HL-60/S4 treated with retinoic acid at 250 ng/mL for 4 days and 3 days (cell line): ENCODE results near the gene RBM4B.
"Not testable (repeated sequence)": the region's sequence is repeated elsewhere in the genome, so short reads cannot be mapped to it uniquely, and the experiment has no call there.

Experiments used
- in situ Hi-C: fragments of 300-500 bp; cut with MboI; formaldehyde crosslinking; loops from 2 replicates; pipeline ENCODE4 v1.7.0; 2022; ENCODE audit warnings: low sequenced_read_pairs

RBM4B gene, protein sequence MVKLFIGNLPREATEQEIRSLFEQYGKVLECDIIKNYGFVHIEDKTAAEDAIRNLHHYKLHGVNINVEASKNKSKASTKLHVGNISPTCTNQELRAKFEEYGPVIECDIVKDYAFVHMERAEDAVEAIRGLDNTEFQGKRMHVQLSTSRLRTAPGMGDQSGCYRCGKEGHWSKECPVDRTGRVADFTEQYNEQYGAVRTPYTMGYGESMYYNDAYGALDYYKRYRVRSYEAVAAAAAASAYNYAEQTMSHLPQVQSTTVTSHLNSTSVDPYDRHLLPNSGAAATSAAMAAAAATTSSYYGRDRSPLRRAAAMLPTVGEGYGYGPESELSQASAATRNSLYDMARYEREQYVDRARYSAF

DNA sequence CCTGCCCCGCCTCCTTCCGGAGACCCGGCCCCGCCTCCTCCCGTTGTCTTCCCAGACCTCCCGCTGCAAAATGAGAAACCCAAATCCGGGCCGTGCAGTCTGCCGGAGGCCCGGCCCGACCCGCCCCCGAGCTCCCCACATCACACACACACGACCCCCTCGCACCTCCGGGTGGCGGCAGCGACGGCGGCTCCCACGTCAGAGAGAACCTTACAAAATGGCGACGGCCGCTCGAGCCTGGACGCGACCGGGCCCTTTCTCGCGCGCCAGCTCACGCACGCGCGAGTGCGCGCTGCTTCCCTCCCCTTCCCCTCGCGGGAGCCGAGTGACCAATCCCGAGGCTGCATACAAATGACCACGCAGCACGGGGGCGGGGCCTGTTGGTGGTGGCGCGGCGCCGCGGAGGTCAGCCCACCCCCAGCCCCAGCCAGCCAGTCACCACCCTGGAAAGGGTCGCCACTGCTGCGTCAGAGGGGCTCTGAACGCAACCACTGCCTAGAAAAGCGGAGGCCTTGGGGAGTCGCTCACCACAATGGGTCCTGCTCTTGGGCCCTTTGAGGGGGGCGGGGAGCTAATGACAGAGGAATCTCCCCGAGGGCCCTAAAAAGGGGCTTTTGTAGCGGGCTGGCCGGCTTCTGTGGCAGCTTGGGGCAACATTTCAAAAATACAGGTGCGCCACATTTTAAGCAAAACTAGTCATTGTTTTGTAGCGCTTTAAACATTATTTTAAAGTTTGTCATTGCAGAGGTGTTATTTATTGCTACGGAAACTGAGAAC, at the start of gene RBM4B:
RBM4B (minus strand) TSS at position 289 of the 777 bp plus-strand sequence. CDS start 808 bp downstream, outside the sequence.
- in situ Hi-C loops = loop anchor here (25.0 kb wide), 2 partner anchors 160 to 265 kb away; partner anchors contain the start of genes NPAS4 and RCE1

DNA sequence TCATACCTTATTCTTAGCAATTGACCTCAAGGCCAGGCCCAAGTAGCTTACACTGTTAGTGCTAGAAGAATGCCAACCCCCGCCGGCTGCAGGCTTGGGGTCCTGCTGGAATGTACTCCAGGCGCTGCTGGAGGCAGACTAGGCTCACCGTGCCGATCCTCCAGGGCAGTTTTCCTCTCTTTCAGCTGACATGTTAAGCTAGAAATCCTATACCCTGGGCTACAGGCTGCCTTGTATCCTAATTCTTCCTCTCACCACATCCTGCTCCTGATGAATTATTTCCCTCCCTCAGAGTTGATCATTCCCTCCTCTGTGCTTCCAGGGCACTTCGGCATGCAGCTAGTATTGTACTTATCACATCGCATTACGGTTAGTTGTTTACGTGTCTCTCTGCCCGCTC, 48.0 kb upstream of the RBM4B start:
- in situ Hi-C loops = no loop called here

DNA sequence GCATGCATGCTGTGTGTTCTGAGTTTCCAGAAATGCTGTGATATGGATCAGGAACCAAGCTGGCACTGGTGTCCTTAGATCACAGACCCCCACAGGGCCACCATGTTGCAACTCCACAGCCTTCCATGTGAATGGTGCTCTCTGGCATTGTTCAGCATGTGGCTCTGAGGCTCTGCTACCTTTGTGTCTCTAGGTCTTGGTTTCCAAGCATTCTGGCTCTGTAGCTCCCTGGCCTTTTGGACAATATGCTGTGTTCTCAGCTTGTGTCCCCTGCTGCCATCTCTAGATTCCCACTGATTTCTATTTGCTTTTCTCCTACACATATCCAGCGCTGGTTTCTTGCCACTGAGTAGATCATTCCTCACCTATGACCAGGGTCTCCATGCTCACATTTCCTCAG, 47.4 kb upstream of the RBM4B start:
- in situ Hi-C loops = no loop called here

DNA sequence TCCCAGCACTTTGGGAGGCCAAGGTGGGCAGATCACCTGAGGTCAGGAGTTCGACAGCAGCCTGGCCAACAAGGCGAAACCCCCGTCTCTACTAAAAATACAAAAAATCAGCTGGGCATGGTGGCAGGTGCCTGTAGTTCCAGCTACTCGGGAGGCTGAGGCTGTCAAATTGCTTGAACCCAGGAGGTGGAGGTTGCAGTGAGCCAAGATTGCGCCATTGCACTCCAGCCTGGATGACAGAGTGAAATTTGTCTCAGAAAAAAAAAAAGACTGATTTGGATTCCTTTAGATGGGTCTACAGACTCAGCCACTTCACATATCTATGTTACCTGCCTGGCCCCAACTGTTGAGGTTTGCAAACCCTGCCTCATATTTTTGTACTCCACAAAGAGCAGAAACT, 46.5 kb upstream of the RBM4B start:
- in situ Hi-C loops = not testable (repeated sequence)

DNA sequence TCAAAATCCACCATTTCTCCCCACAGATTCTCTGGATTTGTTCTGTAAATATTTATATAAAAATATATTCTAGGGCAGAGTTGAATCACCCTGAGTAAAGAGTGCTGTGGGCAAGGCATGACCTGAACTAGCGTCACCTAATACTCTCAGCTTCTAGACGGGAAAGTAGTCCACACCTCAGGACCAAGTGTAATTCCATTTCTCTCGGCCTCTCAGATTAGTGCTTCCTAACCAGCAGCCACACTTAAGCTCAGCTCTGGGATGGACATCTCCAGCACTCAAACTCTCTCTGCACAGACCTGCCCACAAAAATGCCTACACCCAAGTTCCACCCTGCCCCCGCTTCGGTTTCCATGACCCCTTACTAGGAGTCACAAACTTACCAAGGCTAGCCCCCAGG, 46.0 kb upstream of the RBM4B start:
- in situ Hi-C loops = no loop called here

DNA sequence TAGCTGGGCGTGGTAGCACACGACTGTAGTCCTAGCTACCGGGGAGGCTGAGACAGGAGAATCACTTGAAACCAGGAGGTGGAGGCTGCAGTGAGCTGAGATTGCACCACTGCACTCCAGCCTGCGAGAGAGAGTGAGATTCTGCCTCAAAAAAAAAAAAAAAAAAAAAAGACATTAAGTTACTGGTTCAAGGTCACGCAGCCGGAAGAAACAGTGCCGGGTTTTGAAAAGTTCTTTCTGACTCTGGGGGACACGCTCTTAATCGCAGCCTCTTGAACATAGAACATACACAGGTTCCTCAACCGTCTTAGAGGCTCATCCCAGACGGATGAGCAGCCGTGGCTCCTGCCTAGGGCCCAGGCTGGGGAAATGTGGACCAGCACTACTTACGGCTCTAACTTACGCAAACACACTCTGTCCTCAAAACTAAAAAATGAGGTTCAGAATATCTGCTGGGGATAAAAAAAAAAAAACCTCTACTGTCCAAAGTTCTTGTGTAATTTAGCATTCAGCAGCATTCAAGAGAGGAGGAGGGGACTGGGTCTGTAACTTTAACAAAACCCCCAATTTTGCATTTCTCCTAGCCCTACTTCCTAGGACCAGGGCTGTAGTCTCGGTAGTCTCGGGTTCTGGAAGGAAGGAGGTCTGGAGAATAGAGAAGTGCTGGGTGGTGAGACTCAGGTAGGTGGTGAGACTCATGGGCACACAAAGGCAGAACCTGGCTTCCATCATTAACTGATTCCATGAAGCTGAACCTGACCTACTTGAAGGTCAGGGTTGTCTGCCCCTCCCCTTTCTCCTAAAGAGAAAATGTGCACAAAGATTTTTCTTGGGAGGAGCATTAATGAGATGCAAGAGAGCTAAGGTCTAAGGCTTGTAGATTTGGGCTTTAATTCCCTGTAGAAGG, 45.3 kb upstream of the RBM4B start:
- in situ Hi-C loops = no loop called here

DNA sequence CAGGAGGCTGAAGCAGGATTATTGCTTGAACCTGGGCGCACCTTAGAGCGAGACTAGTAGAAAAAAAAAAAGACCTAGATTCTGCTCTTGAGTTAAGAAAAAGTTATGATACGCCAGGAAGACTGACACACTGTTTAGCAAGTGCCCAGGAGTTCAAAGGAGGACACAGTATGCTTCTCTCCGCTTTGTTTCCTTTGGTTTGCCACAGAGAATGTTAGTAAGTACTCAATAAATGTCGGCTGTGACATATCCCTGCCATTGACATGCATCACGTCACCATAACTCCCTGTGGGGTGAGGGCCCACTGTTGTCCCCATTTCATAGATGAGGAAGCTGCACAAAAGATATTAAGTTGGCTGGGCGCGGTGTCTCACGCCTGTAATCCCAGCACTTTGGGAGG, 44.3 kb upstream of the RBM4B start:
- in situ Hi-C loops = no loop called here

DNA sequence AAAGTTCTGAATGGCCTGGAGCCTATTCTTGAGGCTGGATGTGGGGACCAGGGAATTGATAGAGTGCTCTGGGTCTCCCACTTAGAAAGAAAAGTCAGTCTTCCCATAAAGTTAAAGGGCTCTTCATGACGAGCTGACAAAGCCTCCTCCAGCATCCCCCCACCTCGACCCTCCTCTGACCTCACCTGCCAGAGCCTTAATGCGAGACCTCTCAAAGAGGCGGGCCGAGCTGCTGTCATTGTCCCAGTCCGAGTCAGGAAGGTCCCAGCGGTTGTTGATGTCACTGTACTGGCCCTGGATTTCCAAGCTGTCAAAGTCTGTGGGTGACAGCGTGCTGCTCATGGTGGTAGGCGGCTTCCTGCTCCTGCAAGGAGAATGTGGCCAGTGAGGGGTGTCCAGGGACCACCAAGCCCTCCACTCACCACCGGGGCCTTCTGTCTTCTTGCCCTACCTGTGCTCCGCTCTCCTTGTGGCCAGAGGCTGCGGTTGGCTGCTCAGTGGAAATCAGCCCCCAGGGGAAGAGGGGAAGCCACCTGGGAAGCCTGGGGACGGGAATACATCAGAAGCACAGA, 43.3 kb upstream of the RBM4B start:
- in situ Hi-C loops = no loop called here

DNA sequence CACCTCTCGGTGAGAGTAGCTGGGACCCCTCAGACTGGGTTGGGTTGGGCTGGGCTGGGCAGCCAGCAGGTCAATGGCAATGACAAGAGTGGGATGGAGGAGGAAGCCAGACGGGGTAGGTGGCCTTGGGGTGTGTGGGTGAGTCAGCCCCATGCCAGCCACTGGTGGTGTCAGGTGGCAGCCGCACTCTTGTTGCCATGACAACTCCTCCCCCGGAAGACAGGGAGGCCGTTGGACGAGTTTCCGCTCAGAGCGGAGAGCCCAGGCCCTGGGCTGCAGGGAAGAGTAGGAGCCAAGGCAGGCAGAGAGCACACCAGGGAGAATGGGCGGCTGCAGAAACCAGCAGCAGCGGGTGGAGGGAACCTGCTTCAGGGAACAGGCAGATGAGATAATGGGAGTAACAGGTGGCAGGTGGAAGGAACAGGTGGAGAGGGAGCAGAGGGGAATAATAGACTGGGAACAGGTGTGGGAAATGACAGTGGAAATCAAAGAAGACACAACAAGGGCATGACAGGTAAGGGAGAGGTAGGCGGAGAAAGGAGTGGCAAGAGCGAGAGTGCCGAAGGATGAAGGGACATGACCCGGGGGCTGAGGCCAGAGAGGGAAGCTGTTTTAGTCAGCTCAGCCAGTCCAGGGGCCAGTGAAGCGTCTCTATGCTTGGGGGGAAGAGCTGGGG, 42.7 kb upstream of the RBM4B start:
- in situ Hi-C loops = no loop called here

DNA sequence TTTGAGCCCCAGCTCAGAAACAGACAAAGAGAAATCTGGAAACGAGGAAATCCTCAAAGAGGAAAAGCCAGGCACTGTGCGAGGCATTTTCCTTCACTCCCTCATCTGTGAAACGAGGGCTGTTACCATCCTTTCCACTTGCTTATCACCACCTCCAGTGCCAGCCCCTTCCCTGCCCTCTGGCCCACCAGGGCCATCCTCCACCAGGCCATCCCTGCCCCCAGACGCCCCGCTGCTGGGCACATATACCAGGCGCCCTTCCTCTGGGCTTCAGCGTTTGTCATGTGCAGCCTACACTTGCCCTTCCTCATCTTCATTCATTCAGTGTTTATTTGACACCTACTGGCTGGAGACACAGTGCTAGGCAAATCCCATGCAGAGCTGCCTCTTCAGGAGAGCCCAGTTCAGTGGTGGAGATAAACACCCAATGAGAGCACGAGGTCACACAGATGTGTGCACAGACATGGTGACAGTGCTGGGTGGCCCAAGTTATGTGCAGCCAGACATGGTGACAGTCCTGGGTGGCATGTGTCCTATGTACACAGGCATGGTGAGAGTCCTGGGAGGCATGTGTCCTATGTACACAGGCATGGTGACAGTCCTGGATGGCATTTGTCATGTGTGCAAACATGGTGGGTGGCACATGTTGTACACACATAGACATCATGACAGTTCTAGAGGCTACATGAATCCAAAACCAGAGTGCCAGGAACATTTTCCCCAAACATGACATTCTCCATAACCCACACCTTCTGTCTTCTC, 41.6 kb upstream of the RBM4B start:
- in situ Hi-C loops = no loop called here

DNA sequence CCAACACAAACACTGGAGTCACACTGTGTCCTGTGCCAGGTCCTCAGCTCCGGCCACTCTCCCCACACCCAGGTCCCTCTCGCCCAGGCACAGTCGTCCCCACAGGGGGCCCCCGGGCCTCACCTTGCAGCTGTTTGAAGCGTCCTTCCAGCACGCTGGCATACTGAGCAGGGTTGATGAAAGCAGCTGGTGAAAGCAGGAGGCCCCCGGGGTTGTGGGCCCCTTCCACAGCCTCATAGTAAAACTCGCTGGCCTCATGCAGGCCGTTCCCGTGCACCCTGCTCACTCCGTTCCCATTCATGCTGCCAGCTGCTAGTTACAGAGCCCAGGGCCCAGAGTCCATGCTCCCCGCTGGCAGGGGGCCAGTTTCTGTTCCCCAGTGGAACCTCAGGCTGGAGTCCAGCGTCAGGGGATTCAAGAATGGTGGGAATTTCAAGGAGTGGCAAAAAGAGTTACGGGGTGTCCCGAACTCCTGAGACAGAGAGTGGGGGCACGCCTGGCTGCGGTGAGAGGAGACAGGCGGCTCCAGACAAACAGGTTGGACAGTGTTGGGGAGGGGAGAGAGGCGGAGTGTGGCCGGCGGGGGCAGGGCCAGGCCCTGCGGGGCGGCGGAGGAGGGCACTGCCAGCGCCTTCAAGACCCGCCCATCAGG, 40.8 kb upstream of the RBM4B start:
- in situ Hi-C loops = no loop called here

DNA sequence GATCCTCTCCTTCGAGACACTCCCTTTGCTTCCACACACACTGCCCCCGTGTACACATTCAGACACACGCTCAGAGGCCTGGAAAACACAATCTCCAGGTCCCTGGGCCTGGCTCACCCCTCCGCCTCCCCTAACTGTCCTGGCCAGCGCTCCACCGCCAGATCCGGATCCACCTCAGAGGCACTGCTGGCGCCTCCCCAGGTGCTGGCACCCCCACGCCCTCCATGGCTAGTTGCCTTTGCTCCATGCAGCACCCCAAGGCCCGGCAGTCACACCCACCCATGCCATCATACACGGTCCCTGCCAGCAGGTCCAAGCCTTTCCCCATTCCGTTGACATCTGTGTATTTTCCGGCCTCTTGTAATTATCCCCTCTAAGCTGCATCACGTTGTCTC, 40.2 kb upstream of the RBM4B start:
- in situ Hi-C loops = no loop called here

DNA sequence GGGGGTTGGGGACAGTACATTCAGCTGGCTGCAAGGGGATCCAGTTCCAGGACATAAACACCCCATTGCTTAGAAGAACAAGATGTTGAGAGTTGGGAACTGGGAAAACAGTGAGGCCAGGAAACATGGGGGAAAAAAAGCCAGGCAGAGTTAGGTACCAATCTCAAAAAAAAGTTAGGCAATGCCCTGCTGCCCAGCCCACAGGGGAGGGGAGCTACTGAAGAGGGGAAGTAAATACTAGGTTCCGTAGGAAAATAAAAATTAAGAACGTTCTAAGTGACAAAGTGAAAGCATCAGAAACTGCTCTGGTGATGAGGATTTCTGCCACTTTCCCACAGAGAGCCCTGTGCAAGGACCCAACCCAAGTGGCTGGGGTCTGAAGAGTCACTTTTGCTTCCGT, 39.3 kb upstream of the RBM4B start:
- in situ Hi-C loops = no loop called here

DNA sequence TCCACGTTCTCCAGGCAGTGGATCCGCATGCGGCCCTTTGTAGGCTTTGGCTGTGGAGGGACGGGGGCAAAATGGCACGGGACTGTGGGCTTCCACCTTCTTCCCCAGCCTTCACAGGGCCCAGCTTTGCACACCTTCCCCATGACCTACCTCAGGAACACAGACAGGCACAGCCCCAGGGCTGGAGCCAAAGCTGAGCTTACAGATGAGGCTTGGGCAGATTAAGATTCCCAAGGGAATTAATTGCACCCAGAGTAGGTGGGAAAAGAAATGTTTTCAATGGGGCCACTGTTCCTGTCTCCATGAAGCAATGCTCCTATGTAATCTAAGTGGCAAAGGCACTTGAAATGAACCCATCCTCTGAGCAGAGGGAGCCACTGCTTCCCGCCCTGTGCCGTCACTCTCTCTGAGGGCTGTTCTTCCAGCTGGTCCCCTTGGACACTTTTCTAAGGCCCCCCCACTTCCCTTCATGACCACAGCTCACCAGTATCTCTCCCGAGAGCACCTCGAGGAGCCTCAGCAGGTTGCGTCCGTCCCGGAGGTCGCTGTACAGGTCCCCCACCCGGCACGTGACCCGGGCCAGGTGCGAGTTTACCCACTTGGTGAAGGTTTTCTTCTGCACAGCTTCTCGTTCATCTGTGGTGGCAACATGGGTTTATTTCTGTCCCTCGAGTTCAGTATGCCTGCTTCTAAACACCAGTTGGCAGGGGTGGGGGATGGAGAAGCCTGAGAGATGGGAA, 37.8 kb upstream of the RBM4B start:
- in situ Hi-C loops = no loop called here

DNA sequence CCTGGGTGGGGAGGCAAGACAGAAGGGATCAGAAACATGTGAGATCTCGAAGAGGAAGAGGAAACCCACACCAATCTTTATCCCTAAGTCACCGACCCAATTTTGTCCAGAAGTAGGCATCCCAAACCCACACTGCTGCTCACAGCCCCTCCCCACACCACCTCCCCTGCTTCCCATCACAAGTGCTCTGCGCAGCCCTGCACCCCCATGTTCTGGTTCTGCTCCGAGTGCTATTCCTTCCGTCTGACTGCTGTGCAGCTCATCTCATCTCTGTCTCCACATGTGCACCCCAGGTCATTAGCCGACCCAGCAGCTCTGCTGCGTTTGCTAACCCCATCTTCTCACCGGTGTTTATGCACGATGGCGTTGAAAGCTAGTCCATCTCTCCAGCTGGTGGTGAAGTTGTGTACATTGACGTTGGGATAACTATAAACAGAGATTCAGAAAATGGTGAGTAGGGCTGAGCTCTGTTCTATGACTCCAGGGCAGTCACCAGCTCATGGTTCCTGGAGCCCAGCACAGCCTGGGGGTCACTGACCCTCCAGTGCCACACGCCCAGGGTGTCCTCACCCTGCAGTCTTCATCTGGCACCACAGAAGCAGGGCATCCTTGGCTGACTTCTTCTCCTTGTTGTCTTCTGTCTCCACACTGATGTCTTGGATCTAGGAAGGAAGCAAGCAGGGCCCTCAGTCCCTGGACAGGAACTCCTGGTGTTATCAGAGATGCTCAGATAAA, 36.2 kb upstream of the RBM4B start:
- in situ Hi-C loops = no loop called here

DNA sequence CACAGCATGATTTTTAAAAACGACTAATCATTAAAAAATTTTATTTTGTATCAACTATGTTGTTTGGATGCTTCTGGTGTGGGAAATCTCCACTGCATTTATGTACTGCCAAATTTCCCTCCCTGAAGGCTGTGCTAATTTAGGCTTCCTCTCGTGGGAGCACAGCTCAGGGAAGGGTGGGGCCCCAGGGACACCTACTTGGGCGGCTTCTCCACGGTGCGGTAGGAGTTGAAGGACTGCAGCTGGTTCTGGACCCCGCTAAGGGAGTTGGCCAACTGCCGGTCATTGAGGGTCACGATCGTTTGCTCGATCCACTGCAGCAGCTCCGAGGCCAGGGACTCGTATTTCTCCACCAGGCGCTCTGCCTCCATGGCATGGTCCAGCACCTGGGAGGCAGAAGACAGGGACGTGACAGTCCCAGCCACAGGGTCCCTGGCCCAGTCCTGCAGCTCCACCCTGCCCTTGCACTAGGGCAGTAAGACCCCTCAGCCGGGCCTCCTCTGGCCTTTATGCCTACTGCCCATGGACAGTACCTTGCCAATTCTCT, 32.8 kb upstream of the RBM4B start:
- in situ Hi-C loops = no loop called here

DNA sequence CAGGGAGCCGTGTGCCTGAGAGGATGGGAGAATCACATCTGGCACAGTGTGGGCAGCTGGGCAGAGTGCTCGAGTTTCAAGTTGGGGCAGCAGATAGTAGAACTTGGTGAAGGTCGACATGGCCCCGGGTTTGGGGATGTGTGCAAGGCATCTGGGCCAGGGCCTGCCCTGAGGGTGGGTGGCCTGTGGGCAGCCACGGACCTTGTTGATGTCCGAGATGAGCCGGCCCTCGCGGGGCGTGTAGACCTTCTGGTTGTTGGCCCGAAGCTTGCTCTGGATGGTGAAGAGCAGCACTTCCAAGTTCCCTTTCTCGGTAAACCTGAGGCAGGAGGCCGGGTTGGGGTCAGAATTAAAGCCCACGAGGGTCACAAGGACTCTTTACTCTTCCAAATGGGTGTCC, 31.0 kb upstream of the RBM4B start:
- in situ Hi-C loops = no loop called here
